Measurements from ENCODE around the gene BTBD16. TPM values are rescaled to one million over a fixed set of nuclear protein-coding genes. Genes with fewer than 3 reads are reported as not detected.

BTBD16 gene
- total and polyA plus RNA-seq, 9 donors: 0.42 to 1.8 TPM; not detected in 7

GRCh38 chr10:122336961-122337360 is 65.9 kb downstream of the BTBD16 start:
- intact Hi-C loops (cut with DNase I): no loop called here
- H3K9me3 ChIP-seq: no peaks in the 10 kb centered on the region
- 77 to 92% (median 81%) methylated on average over 3 of the region's 3 CpGs for WGBS, 3 donors

GRCh38 chr10:122338609-122339441 is 67.7 kb downstream of the BTBD16 start:
- intact Hi-C loops (cut with DNase I): no loop called here
- no peak for TF ChIP-seq CTCF (IDR thresholded peaks at IDR 0.05)
- no peak for TF ChIP-seq EP300 (IDR thresholded peaks at IDR 0.05)
- no peak for TF ChIP-seq POLR2A (IDR thresholded peaks at IDR 0.05)

More at GRCh38 chr10:122336961-122337360, 65.9 kb downstream of the BTBD16 start:
- Histone ChIP-seq H3K4me1 (ENCODE audit: insufficient read depth) (peaks cover 4% of the 10 kb centered on the region), H3K4me3 (no peak overlapping the region), H3K27ac (no peak overlapping the region), H3K36me3 (no peaks in the 10 kb centered on the region), H3K27me3 (no peaks in the 10 kb centered on the region)
- TF ChIP-seq CTCF (IDR thresholded peaks at IDR 0.05) (no peak), EP300 (IDR thresholded peaks at IDR 0.05) (no peak), POLR2A (IDR thresholded peaks at IDR 0.05) (no peak)
- no peak for DNase-seq

GRCh38 chr10:122341141-122341810 is 70.2 kb downstream of the BTBD16 start:
- Histone ChIP-seq H3K27me3 (no peaks in the 10 kb centered on the region), H3K4me3 (no peak overlapping the region), H3K9me3 (no peaks in the 10 kb centered on the region), H3K4me1 (ENCODE audit: insufficient read depth) (peaks cover 4% of the 10 kb centered on the region), H3K27ac (no peak overlapping the region), H3K36me3 (no peaks in the 10 kb centered on the region)
- DNase-seq: peak in 2 of 5 donors; percentile 29 to 30
- TF ChIP-seq POLR2A (IDR thresholded peaks at IDR 0.05): no peak
- TF ChIP-seq CTCF (IDR thresholded peaks at IDR 0.05): no peak
- TF ChIP-seq EP300 (IDR thresholded peaks at IDR 0.05): no peak
- intact Hi-C loops (cut with DNase I): loop anchor here in 3 of 4 donors (5.0 to 10.0 kb wide), 3 partner anchors 44 to 226 kb away; no protein-coding TSS in a partner anchor
- WGBS, 3 donors: 33 to 46% (median 37%) methylated on average over 11 of the region's 11 CpGs

More at GRCh38 chr10:122338609-122339441, 67.7 kb downstream of the BTBD16 start:
- DNase-seq: no peak
- H3K4me1 ChIP-seq (ENCODE audit: insufficient read depth): peaks cover 4% of the 10 kb centered on the region
- H3K36me3 ChIP-seq: no peaks in the 10 kb centered on the region
- H3K27me3 ChIP-seq: no peaks in the 10 kb centered on the region
- no peak overlapping the region for H3K4me3 ChIP-seq
- 93 to 96% (median 93%) methylated on average over 15 of the region's 15 CpGs for WGBS, 3 donors
- H3K27ac ChIP-seq: no peak overlapping the region
- H3K9me3 ChIP-seq: no peaks in the 10 kb centered on the region

- intact Hi-C loops (cut with DNase I): loop anchor here in 3 of 4 donors (2.0 to 10.0 kb wide), 4 partner anchors 45 to 225 kb away; no protein-coding TSS in a partner anchor
- H3K27ac ChIP-seq: peak overlapping the region in 1 of 2 donors; percentile 38
- peak; percentile 39 to 72 (median 53) for DNase-seq
- H3K36me3 ChIP-seq: no peaks in the 10 kb centered on the region
- TF ChIP-seq EP300 (IDR thresholded peaks at IDR 0.05) (no peak), CTCF (IDR thresholded peaks at IDR 0.05) (peak; percentile 43 to 72 (median 62)), POLR2A (IDR thresholded peaks at IDR 0.05) (no peak)
- no peak overlapping the region for H3K4me3 ChIP-seq
- H3K27me3 ChIP-seq: no peaks in the 10 kb centered on the region
- WGBS, 3 donors: 55 to 59% (median 55%) methylated on average over 8 of the region's 8 CpGs
- H3K4me1 ChIP-seq (ENCODE audit: insufficient read depth): peaks cover 4% of the 10 kb centered on the region
- no peaks in the 10 kb centered on the region for H3K9me3 ChIP-seq
Measured at GRCh38 chr10:122342293-122343134, 71.4 kb downstream of the BTBD16 start.

Data from ovary (tissue), 9 donors.